OCI-LY7 (cell line): ENCODE results near the gene AP4B1. TPM values are rescaled to one million over a fixed set of nuclear protein-coding genes. Genes with fewer than 3 reads are reported as not detected.

Experiments used
- Bru-seq: library from RNA; stranded (reverse); fragments of 400-500 nt; gene quantifications from one replicate; lab custom pipeline; 2021; lab: Mats Ljungman, UMichigan
- BruChase-seq, 2 experiments: library from RNA; stranded (reverse); fragments of 400-500 nt; gene quantifications; one replicate each; lab custom pipeline; 2021; lab: Mats Ljungman, UMichigan
- BruUV-seq: library from RNA; stranded (reverse); fragments of 400-500 nt; replicated peaks from 2 replicates; lab custom pipeline; 2021; lab: Mats Ljungman, UMichigan
- CTCF ChIA-PET: fragments of 300-600 bp; sonication (Branson Sonifier 250); formaldehyde crosslinking; loops from one replicate; lab custom pipeline; 2022; ENCODE audit warnings: antibody characterized with exemption; ENCODE audit not compliant: unreplicated experiment; lab: Charles Lee
- POLR2A ChIA-PET: fragments of 300-600 bp; sonication (Branson Sonifier 250); formaldehyde crosslinking; loops from one replicate; lab custom pipeline; 2022; ENCODE audit warnings: antibody characterized with exemption; lab: Charles Lee
- DNase-seq: peaks from one replicate; pipeline ENCODE4 v3.0.0-alpha.2; 2015; ENCODE audit warnings: low spot score
- H2AFZ ChIP-seq: fragments of 200-600 bp; sonication (generic), shearing (Covaris generic); 2 replicates; pipeline ENCODE4 v1.6.1; 2014; ENCODE audit warnings: mild to moderate bottlenecking, antibody characterized with exemption, low read length, moderate library complexity
- H3K27ac ChIP-seq: fragments of 200-600 bp; sonication (generic); 2 replicates; pipeline ENCODE4 v1.5.1; 2014; ENCODE audit warnings: mixed run types, low read depth, mild to moderate bottlenecking, moderate library complexity, low read length, inconsistent platforms; ENCODE audit not compliant: poor library complexity, severe bottlenecking
- H3K36me3 ChIP-seq: fragments of 200-600 bp; sonication (generic); 2 replicates; pipeline ENCODE4 v1.6.1; 2014; ENCODE audit warnings: mild to moderate bottlenecking, antibody characterized with exemption, low read length, moderate library complexity, mixed read lengths; ENCODE audit not compliant: insufficient read depth
- H3K4me1 ChIP-seq: fragments of 200-600 bp; sonication (generic); 2 replicates; pipeline ENCODE4 v1.5.1; 2014; ENCODE audit warnings: mild to moderate bottlenecking, low read length; ENCODE audit not compliant: insufficient read depth, poor library complexity, severe bottlenecking
- H3K4me2 ChIP-seq: fragments of 200-600 bp; sonication (generic); 2 replicates; pipeline ENCODE4 v1.6.1; 2014; ENCODE audit warnings: mild to moderate bottlenecking, low read length
- H3K4me3 ChIP-seq: fragments of 200-600 bp; sonication (generic); 2 replicates; pipeline ENCODE4 v1.5.1; 2014; ENCODE audit warnings: mild to moderate bottlenecking, low read depth, low read length; ENCODE audit not compliant: poor library complexity, severe bottlenecking
- H3K79me2 ChIP-seq: fragments of 200-600 bp; sonication (generic); 2 replicates; pipeline ENCODE4 v1.6.1; 2016; ENCODE audit warnings: low read depth, mild to moderate bottlenecking, low read length, moderate library complexity, mixed read lengths; ENCODE audit not compliant: insufficient read depth
- H3K9me2 ChIP-seq: fragments of 200-600 bp; sonication (generic); 2 replicates; pipeline ENCODE4 v1.6.1; 2016; ENCODE audit warnings: mild to moderate bottlenecking, low read length, mixed read lengths; ENCODE audit not compliant: insufficient read depth
- H3K9me3 ChIP-seq: fragments of 200-600 bp; sonication (generic); 2 replicates; pipeline ENCODE4 v1.6.1; 2014; ENCODE audit warnings: mild to moderate bottlenecking, mixed run types, low read length, mixed read lengths
- H4K20me1 ChIP-seq: fragments of 200-600 bp; sonication (generic); 2 replicates; pipeline ENCODE4 v1.6.1; 2014; ENCODE audit warnings: mild to moderate bottlenecking, antibody characterized with exemption, low read length, moderate library complexity, mixed read lengths; ENCODE audit not compliant: insufficient read depth
- CTCF ChIP-seq: fragments of 200-600 bp; sonication (generic); conservative IDR thresholded peaks from 2 replicates; pipeline ENCODE4 v1.5.1; 2014; ENCODE audit warnings: mild to moderate bottlenecking, antibody characterized with exemption, low read length, moderate library complexity, mixed read lengths
- EZH2phosphoT487 ChIP-seq: fragments of 200-600 bp; sonication (generic); IDR thresholded peaks from 2 replicates; pipeline ENCODE4 v1.6.1; 2018; ENCODE audit warnings: low read depth, borderline replicate concordance, mild to moderate bottlenecking, mixed run types, antibody characterized with exemption, low read length, moderate library complexity, mixed read lengths
- intact Hi-C: fragments of 100-400 bp; cut with micrococcal nuclease; formaldehyde crosslinking; loops from one replicate; pipeline ENCODE4 v1.10.0; 2022; ENCODE audit not compliant: unreplicated experiment
- long read RNA-seq: library from polyadenylated mRNA; stranded (forward); transcript quantifications from one replicate; pipeline ENCODE4 v2.0.0, GENCODE V29; 2022
- total RNA-seq, 2 experiments: library from RNA; depleted of rRNA in 1 of 2; stranded (reverse); fragments of >200 nt in 1 of 2; shearing (Covaris generic) in 1 of 2; gene quantifications; 2 replicates each; pipeline ENCODE4 v1.2.3, GENCODE V29; 2014 to 2022

AP4B1 gene
- 37.7 and 45.3 TPM in 2 replicates for total RNA-seq (2014; rRNA removed; shearing (Covaris generic))
- total RNA-seq (2022) = 40.5 and 42.5 TPM in 2 replicates
- Bru-seq, nascent RNA = percentile 83 among the genes with signal in this experiment
- percentile 77 among the genes with signal in this experiment for BruChase-seq, experiment 1, labeled RNA remaining after a 6-hour chase
- percentile 86 among the genes with signal in this experiment for BruChase-seq, experiment 2, labeled RNA remaining after a 2-hour chase
- long read RNA-seq, transcript AP4B1-204 (10 exons, 2,818 nt) = major isoform, 21 of 73 reads
- long read RNA-seq, transcript AP4B1-201 (11 exons, 2,742 nt) = minor isoform, 10 of 73 reads
- long read RNA-seq, partial matches to known transcripts = 13 of 73 reads
- long read RNA-seq, other reads (novel, unspliced or antisense) = 29 of 73 reads

- ChIA-PET POLR2A (interaction anchor here (0.6 to 3.9 kb wide), 20 partner anchors 11 to 881 kb away, joined by 3 to 68 read pairs (median 4); partner anchors contain the start of genes BCL2L15, HIPK1 and RSBN1), CTCF (interaction anchor here (1.1 to 2.0 kb wide), 2 partner anchors 24 to 86 kb away, joined by 3 to 6 read pairs; partner anchors contain the start of gene HIPK1)
- Histone ChIP-seq H3K9me2 (no peaks in the 10 kb centered on the region), H3K27ac (peak within 1 kb of the TSS; percentile 77), H3K36me3 (peaks cover 60% of the 10 kb centered on the region), H2AFZ (peak within 1 kb of the TSS; percentile 98), H4K20me1 (no peaks in the 10 kb centered on the region), H3K4me1 (peaks cover 27% of the 10 kb centered on the region), H3K4me3 (peak within 1 kb of the TSS; percentile 99), H3K9me3 (no peaks in the 10 kb centered on the region), H3K79me2 (peaks cover 43% of the 10 kb centered on the region), H3K4me2 (peak within 1 kb of the TSS; percentile 96)
- no TSS peak for BruUV-seq
- DNase-seq = peak; percentile 100
- intact Hi-C loops = loop anchor here (1.0 kb wide), 5 partner anchors 24 to 93 kb away; partner anchors contain the start of genes HIPK1, PTPN22 and RSBN1
- TF ChIP-seq CTCF (peak; percentile 71), EZH2phosphoT487 (no peak)
These were observed at the start of gene AP4B1, which contains the start of gene DCLRE1B for GRCh38 chr1:113904674-113905434. AP4B1 (minus strand) TSS chr1:113904799; CDS start chr1:113904717, 82 bp downstream. DCLRE1B (plus strand) TSS chr1:113905326; CDS start chr1:113905587, 261 bp downstream.

- no peaks in the 10 kb centered on the region for H4K20me1 ChIP-seq
- TF ChIP-seq EZH2phosphoT487 (no peak), CTCF (no peak)
- ChIA-PET CTCF (interaction anchor here (0.6 to 1.0 kb wide), 2 partner anchors 21 to 24 kb away, joined by 3 read pairs; no protein-coding TSS in a partner anchor), POLR2A (interaction anchor here (0.5 to 2.3 kb wide), 9 partner anchors 9 to 111 kb away, joined by 3 to 13 read pairs (median 5); partner anchors contain the start of gene AP4B1)
- intact Hi-C loops = no loop called here
- no peak overlapping the region for H3K4me2 ChIP-seq
- no peak overlapping the region for H2AFZ ChIP-seq
- no peaks in the 10 kb centered on the region for H3K9me2 ChIP-seq
- no TSS peak for BruUV-seq
- no peak for DNase-seq
- H3K79me2 ChIP-seq = peaks cover 67% of the 10 kb centered on the region
- H3K27ac ChIP-seq = no peak overlapping the region
- no peak overlapping the region for H3K4me3 ChIP-seq
- no peaks in the 10 kb centered on the region for H3K9me3 ChIP-seq
- H3K4me1 ChIP-seq = peaks cover 26% of the 10 kb centered on the region
- peaks cover 55% of the 10 kb centered on the region for H3K36me3 ChIP-seq
These were observed 47.1 kb upstream of the AP4B1 start for GRCh38 chr1:113951719-113952118.
